ENCODE data around the gene PPCDC. TPM values are rescaled to one million over a fixed set of nuclear protein-coding genes. Genes with fewer than 3 reads are reported as not detected.
A peak's percentile ranks its signal among the peaks of the same experiment; 100 is the strongest.

Gene PPCDC
- total RNA-seq, 1 donor from 2014 or later: 13.5 TPM

DNA sequence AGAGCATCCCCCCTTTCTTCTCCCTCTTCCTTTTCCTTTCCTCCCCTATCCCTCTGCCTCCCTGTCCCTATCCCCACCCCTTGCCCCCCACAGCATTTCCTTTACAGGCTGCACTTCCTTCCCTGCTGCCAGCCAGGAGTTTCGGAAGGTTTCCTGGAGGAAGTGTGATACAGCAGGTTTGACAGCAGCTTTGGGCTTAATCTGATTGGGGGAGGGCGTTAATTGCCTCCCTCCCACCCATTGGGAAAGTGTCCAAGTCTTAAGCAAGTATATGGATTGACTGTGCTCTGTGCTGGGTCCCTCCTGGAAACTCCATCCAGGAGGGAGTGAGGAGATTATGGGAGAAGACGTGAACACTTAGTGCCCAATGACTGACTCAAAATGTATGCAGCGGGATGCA is 26.2 kb upstream of the PPCDC start:
- intact Hi-C loops (cut with micrococcal nuclease): no loop called here
- ATAC-seq (ENCODE audit: low read depth) (no peak), DNase-seq (no peak)
- ChIA-PET POLR2A (interaction anchor here (0.7 kb wide), 1 partner anchor 29 kb away, joined by 3 read pairs; no protein-coding TSS in a partner anchor), CTCF (no interaction called here)
- TF ChIP-seq CTCF (IDR thresholded peaks at IDR 0.05): no peak
- H3K27ac Mint-ChIP-seq: peak overlapping the region; percentile 41
- H3K4me3 Mint-ChIP-seq: no peak overlapping the region
- no peaks in the 10 kb centered on the region for H3K36me3 Mint-ChIP-seq (ENCODE audit: low read depth)
- H3K4me1 Mint-ChIP-seq: peaks cover 21% of the 10 kb centered on the region
- no peaks in the 10 kb centered on the region for H3K9me3 Mint-ChIP-seq
- H3K27me3 Mint-ChIP-seq: peaks cover 62% of the 10 kb centered on the region

DNA sequence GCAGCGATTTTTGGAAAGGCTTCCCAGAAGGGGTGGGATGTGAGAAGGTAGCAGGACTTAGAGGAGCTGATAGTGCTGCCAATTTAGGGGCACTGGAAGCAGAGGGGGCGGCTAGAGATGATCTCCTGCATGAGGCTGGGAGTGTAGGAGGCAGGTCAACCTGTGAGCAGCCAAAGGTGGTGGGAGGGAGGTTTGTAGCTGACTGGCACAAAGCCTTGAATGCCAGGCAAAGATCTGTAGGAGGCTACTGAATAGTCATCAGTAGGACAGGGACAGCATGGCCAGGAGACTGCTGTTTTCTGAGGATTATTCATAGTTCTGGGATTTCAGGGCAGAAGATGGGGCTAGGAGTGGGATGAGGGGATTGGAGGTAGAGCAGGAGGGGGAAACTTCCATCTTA is 25.8 kb upstream of the PPCDC start:
- H3K4me1 Mint-ChIP-seq: peaks cover 21% of the 10 kb centered on the region
- H3K9me3 Mint-ChIP-seq: no peaks in the 10 kb centered on the region
- H3K4me3 Mint-ChIP-seq: no peak overlapping the region
- POLR2A ChIA-PET: interaction anchor here (0.7 kb wide), 1 partner anchor 29 kb away, joined by 3 read pairs; no protein-coding TSS in a partner anchor
- H3K36me3 Mint-ChIP-seq (ENCODE audit: low read depth): no peaks in the 10 kb centered on the region
- intact Hi-C loops (cut with micrococcal nuclease): no loop called here
- CTCF ChIA-PET: no interaction called here
- DNase-seq (no peak), ATAC-seq (ENCODE audit: low read depth) (no peak)
- H3K27ac Mint-ChIP-seq: peak overlapping the region; percentile 41
- TF ChIP-seq CTCF (IDR thresholded peaks at IDR 0.05): no peak
- peaks cover 64% of the 10 kb centered on the region for H3K27me3 Mint-ChIP-seq

DNA sequence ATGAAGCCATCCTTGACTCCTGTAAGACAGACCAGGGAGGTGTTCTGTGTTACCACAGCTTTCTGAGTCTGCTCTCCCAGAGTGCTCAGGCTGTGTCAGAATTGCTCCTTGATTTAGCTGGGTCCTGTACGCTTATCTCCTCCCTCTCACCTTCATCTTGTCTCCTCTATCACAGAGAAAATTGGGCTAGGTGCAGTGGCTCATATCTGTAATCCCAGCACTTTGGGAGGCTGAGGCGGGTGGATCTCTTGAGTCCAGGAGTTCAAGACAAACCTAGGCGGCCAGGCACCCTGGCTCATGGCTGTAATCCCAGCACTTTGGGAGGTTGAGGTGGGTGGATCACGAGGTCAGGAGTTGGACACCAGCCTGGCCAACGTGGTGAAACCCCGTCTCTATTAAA is 22.1 kb upstream of the PPCDC start:
- ChIA-PET POLR2A (interaction anchor here (0.7 kb wide), 1 partner anchor 665 kb away, joined by 5 read pairs; no protein-coding TSS in a partner anchor), CTCF (no interaction called here)
- peaks cover 12% of the 10 kb centered on the region for H3K4me1 Mint-ChIP-seq
- H3K36me3 Mint-ChIP-seq (ENCODE audit: low read depth): no peaks in the 10 kb centered on the region
- intact Hi-C loops (cut with micrococcal nuclease): no loop called here
- no peak overlapping the region for H3K4me3 Mint-ChIP-seq
- H3K27me3 Mint-ChIP-seq: peaks cover 53% of the 10 kb centered on the region
- DNase-seq (no peak), ATAC-seq (ENCODE audit: low read depth) (no peak)
- H3K27ac Mint-ChIP-seq: no peak overlapping the region
- no peak for TF ChIP-seq CTCF (IDR thresholded peaks at IDR 0.05)
- H3K9me3 Mint-ChIP-seq: no peaks in the 10 kb centered on the region

DNA sequence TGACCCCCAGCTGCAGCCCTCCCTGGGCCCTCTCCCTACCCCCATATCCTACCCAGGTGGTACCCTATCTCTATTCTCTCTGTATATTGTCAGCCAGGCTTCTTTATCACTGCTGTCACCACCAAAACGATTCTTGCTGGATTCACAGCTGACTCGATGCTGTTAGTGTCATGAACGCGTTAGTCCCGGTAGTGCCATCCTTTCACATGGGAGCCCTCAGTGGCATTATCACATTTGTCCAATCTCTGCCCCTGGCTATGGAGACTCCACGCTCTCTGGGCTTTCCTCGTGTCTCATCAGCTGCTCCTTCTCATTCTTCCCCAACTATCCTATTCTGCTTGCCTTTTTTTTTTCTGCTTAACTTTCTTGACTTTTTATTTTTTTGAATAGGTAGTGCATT is 21.0 kb upstream of the PPCDC start:
- TF ChIP-seq CTCF (IDR thresholded peaks at IDR 0.05): no peak
- CTCF ChIA-PET: no interaction called here
- no peak overlapping the region for H3K27ac Mint-ChIP-seq

DNA sequence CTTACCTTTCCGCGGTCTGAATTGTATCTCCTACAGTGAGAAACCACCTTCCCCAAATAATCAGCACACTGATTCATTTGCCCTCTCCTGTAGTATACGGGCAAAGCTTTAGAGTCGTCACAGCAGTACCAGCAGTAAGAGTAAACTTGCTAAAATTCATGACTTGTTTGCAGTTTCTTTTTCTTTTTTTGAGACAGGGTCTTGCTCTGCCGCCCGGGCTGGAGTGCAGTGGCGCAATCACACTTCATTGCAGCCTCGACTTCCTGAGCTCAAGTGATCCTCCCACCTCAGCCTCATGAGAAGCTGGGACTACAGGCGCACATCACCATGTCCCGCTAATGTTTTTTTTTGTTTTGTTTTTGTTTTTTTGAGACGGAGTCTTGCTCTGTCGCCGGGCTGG is 16.2 kb upstream of the PPCDC start:
- POLR2A ChIA-PET: interaction anchor here (0.6 to 2.0 kb wide), 2 partner anchors 16 to 82 kb away, joined by 4 to 10 read pairs; partner anchors contain the start of gene PPCDC
- CTCF ChIA-PET: no interaction called here
- TF ChIP-seq CTCF (IDR thresholded peaks at IDR 0.05): no peak
- ATAC-seq (ENCODE audit: low read depth) (no peak), DNase-seq (no peak)
- peaks cover 44% of the 10 kb centered on the region for H3K4me1 Mint-ChIP-seq
- intact Hi-C loops (cut with micrococcal nuclease): loop anchor here (5.0 kb wide), 2 partner anchors 50 to 230 kb away; partner anchors contain the start of gene RPP25
- H3K4me3 Mint-ChIP-seq: peak overlapping the region; percentile 41
- peaks cover 27% of the 10 kb centered on the region for H3K27me3 Mint-ChIP-seq
- no peaks in the 10 kb centered on the region for H3K9me3 Mint-ChIP-seq
- H3K27ac Mint-ChIP-seq: peak overlapping the region; percentile 50
- H3K36me3 Mint-ChIP-seq (ENCODE audit: low read depth): no peaks in the 10 kb centered on the region

More for the DNA sequence above, 21.0 kb upstream of the PPCDC start:
- no peak for ATAC-seq (ENCODE audit: low read depth)
- POLR2A ChIA-PET: interaction anchor here (0.6 to 0.7 kb wide), 3 partner anchors 199 to 462 kb away, joined by 4 to 6 read pairs (median 5); no protein-coding TSS in a partner anchor
- intact Hi-C loops (cut with micrococcal nuclease): no loop called here
- DNase-seq: no peak
- Mint-ChIP-seq H3K4me1 (peaks cover 10% of the 10 kb centered on the region), H3K9me3 (no peaks in the 10 kb centered on the region), H3K4me3 (no peak overlapping the region), H3K27me3 (peaks cover 46% of the 10 kb centered on the region), H3K36me3 (ENCODE audit: low read depth) (no peaks in the 10 kb centered on the region)
